Measurements from ENCODE around the gene DDX28. TPM values are rescaled to one million over a fixed set of nuclear protein-coding genes. Genes with fewer than 3 reads are reported as not detected.

DDX28 gene
- total RNA-seq, 1 donor from 2014 or later, result 9.7 TPM

Small RNA genes within 50 kb of the gene (small RNA-seq; reads per million reads assigned to genes)
- gene RNU6-359P (ENCODE audit: low replicate concordance), result not detected

Other genes starting within 250 kb of the DDX28 start
- 10.5 TPM for gene RANBP10, start 216.7 kb downstream of the DDX28 start, total RNA-seq
- gene TSNAXIP1, start 216.3 kb downstream of the DDX28 start, total RNA-seq, result 1.1 TPM
- gene THAP11, start 180.9 kb downstream of the DDX28 start, total RNA-seq, result 50.7 TPM
- gene NUTF2, start 176.3 kb downstream of the DDX28 start, total RNA-seq, result 124 TPM
- 20.8 TPM for gene CENPT, start 175.5 kb downstream of the DDX28 start, total RNA-seq
- gene EDC4, start 150.2 kb downstream of the DDX28 start, total RNA-seq, result 67.6 TPM
- not detected for gene NRN1L, start 138.3 kb downstream of the DDX28 start, total RNA-seq
- 18.9 TPM for gene PSKH1, start 130.0 kb downstream of the DDX28 start, total RNA-seq
- gene CTRL, start 91.4 kb downstream of the DDX28 start, total RNA-seq, result 0.51 TPM
- 50.2 TPM for gene PSMB10, start 86.4 kb downstream of the DDX28 start, total RNA-seq
- 7.3 TPM for gene LCAT, start 79.1 kb downstream of the DDX28 start, total RNA-seq
- 70.4 TPM for gene SLC12A4, start 54.6 kb downstream of the DDX28 start, total RNA-seq
- not detected for gene DPEP3, start 42.7 kb downstream of the DDX28 start, total RNA-seq
- gene DPEP2, start 23.7 kb downstream of the DDX28 start, total RNA-seq, result 12.1 TPM
- not detected for gene DPEP2NB, start 7.3 kb downstream of the DDX28 start, total RNA-seq
- gene DUS2, start 52 bp upstream of the DDX28 start, total RNA-seq, result 13.7 TPM
- gene NFATC3, start 62.1 kb upstream of the DDX28 start, total RNA-seq, result 30.9 TPM
- 8.7 TPM for gene ESRP2, start 212.9 kb upstream of the DDX28 start, total RNA-seq
- 31.2 TPM for gene PLA2G15, start 222.1 kb upstream of the DDX28 start, total RNA-seq
- gene SLC7A6, start 241.3 kb upstream of the DDX28 start, total RNA-seq, result 10.8 TPM